ENCODE results near the gene NPAS3.

Gene NPAS3

GRCh38 chr14:33564774-33565630 lies 626.3 kb downstream of the NPAS3 start:
- no peak for DNase-seq

DNA sequence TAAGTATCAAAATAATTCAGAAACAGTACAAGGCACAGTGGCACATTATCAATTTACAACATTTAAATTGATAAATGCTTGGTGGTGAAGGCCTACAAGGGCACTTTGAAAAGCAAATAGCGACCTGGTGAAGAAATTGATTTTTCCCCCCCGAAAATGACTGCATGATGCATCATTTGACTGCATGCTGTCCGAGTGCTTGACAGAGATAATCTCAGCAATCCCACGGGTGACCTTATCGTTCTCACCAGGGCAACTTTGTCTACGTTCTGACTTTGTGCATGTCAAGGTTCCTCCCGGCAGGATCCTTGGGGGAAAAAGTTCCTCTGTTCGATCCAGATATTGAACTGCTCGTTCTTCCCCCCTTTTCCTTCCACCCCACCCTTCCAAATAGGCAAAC lies 627.4 kb downstream of the NPAS3 start:
- DNase-seq: no peak

GRCh38 chr14:33567023-33567728 lies 628.5 kb downstream of the NPAS3 start:
- no peak for DNase-seq

GRCh38 chr14:33567731-33568130 lies 629.1 kb downstream of the NPAS3 start:
- no peak for DNase-seq

GRCh38 chr14:33568935-33569579 lies 630.4 kb downstream of the NPAS3 start:
- no peak for DNase-seq

- no peak for DNase-seq
These were observed 631.4 kb downstream of the NPAS3 start for GRCh38 chr14:33569821-33570687.

GRCh38 chr14:33570694-33571310 lies 632.1 kb downstream of the NPAS3 start:
- DNase-seq: no peak

DNA sequence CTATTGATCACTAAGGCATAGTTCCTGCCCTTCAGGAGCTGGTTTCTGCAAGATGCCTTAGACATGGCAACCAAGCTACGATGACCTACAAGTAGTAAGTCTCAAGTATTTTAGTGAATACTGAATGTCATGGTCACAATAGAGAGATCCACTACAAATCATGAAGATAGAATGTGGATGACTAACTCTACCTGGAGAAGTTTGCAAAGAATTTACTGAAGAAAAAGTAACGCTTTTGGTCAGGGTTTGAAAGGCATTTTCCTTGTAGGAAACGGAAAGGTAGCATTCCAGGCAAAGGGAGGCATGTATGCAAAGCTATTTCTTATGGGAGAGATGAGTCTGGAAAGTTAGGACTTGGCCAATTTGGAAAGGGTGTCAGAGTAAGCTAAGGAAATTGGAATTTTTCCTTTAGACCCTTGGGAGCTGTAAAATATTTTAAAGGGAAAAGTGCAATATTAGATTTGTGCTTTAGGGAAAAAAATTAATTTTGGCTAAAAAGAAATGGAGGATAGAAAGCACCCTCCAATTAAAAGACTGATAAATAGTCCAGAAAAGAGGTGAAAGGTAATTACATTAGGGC lies 634.7 kb downstream of the NPAS3 start:
- no peak for DNase-seq

GRCh38 chr14:33576014-33576413 lies 637.3 kb downstream of the NPAS3 start:
- DNase-seq: no peak

DNA sequence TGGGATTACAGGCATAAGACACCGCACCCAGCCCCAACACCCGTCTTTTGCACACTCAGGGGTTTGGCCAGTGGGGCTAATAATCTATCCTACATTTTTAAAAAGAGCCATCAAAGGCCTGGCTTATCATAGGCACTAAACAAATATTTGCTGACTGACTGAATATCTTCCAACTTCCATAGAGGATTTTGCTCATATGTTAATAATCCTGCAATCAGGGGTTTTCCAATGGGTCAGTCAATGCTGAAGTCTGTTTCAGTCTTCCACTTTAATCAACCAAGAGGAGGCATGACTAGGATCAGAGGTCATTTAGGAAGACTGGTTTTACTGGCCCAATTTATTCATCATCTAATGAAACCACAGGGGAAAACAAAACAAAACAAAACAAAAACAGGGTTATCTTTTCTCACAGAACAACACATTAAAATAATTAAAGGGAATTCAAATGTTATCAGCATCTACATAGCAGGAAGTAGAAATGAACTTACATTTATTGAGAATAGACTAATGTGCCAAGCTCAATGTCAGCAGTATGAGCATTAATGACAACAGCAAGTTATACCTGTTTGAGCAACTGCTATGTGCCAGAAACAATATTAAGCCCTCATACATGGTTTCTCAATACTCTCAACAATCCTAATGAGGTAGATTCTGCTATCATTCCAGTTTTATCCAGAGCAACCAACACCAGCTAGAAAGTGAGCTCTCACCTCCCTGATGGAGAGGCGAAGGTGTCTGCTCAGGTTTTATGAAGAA lies 640.0 kb downstream of the NPAS3 start:
- DNase-seq: no peak

- DNase-seq: no peak
These were observed 641.6 kb downstream of the NPAS3 start for GRCh38 chr14:33580231-33580749.

DNA sequence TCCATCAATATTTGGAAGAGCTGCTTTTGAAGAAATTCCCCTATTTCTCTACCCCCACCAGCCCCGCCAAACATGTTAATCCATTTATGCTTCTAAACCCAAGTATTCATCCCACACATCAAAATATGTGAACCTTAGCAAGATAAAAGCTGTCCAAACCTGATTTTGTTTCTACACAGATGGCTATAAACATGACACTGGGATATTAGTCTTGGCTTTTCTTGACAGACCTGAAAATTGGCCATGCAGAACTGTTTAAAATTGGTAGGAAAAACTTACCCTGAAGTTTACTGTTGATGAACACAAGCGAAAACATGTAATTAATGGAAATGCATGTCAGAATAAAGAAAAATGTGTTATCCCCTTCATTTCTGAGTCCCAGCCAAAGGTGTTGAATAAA lies 642.2 kb downstream of the NPAS3 start:
- DNase-seq: no peak

DNA sequence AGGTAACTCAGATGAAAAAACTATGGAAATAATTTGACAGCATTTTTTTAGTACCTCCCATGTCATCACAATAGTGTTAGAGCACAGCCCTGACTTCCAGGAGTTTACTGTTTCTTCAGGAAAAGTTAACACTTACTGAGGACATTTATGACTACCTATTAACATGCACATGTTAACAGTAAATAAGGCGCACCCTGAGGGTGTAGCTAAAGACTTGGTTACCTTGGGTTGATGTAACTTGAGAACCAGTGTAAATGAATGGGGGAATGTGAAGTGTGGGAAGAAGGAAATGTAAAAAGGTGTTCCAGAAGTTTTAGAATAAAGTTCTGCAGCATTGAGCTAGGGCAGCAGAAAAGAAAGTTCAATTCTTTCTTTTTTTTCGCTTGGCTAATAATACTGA lies 646.0 kb downstream of the NPAS3 start:
- no peak for DNase-seq

DNA sequence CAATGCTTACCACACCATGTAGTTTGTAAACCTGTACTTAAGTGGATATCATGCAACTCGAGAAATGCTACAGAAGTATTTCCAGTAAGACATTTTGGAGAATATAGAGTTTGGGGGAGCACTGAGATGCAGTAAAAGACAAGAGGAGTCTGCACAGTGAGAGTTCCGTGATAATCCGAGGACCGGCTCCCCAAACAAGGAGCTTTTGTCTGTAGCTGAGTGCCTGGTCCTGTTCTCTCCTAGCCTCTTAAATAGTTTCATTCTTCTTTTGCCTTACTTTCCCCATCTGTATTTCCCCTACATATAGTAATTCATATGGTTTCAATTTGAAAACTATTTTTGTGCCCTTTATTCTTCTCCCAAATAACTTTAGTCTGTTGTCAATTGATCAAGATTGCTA lies 648.1 kb downstream of the NPAS3 start:
- no peak for DNase-seq

GRCh38 chr14:33587791-33588190 lies 649.1 kb downstream of the NPAS3 start:
- DNase-seq: no peak

GRCh38 chr14:33588771-33589170 lies 650.1 kb downstream of the NPAS3 start:
- no peak for DNase-seq

DNA sequence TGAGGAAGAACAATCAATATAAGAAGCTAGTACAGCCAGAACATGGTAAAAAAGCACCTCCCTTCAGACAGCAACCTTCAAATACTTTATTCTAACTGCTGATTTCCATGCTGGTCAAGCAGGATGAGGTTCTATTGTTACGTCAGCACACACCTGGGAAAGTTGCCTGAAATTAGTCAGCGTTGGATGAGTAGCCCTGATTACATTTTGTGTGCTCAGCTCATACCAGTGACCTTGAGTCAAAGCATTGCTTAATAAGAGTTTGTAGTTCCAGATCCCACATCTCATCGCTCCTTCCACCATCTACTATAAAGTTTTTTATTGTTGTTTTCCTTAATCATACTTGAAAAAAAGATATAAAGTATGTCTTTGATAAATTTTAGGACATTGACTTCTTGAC lies 650.7 kb downstream of the NPAS3 start:
- no peak for DNase-seq

DNA sequence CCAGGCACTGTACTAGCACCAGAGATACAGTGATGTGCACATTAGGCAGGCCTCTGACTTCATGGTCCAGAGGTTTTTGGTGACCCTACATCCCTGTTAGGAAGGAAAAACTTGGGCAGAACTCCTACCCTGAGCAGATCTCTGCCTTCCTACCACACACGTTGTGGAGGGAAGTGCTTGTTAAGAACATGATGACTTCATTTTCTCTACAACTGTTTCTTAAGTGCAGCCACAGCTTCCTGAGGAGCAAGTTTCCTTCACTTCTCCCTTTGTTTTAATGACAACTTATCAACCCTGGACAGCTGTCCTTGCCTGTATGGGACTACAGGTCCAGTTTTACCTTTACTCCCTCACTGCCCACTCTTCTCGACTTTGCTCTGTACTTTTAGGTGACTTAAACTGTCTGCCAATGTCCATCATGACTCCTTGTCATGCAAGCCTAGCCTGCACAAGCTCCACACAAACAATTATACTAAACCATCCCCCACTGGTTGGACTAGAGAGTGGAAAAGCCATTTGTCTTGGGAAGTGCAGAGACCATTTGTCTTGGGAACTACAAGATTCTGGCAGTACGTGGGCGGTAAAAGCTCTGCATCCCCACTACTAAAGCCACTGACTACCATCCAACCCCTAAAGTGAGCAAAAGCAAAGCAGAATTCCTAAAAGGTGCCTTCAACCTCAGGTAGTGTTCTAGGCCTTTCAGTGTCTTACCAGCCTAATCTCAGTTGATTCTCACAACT lies 652.4 kb downstream of the NPAS3 start:
- DNase-seq: no peak

- DNase-seq: no peak
These were observed 653.6 kb downstream of the NPAS3 start for GRCh38 chr14:33592297-33592696.
